ENCODE measurements around the gene PASK.

DNA sequence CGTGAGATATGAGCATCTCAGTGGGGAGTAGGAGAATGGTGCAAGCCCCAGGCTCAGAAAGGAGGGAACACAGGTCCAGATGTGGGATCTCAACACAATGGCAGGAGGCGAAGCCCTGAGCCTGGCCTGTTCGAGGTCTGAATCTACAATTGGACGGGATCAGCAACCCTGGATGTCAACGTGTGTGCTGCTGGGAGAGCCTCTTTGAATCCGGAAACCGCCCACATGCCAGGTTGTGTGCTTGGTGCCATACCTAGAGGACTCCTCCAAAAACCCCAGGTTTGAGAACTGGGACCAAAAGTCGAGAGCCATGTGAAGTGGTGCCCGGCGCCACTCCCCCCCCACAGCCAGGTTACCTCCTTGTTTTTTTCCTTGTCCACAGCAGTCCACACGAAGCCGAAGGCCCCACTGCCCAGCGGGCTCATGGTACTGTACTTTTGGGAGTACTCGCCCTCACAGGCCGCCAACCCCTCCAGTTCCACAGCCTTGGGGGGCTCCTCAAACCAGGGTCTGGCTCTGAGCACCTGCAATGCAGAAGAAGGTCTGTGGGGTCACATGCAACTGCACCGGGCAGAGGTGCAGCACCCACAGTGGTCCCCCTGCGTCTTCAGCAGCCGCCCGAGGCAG lies 26.8 kb downstream of the PASK start:
- TF ChIP-seq, protein P1, sequence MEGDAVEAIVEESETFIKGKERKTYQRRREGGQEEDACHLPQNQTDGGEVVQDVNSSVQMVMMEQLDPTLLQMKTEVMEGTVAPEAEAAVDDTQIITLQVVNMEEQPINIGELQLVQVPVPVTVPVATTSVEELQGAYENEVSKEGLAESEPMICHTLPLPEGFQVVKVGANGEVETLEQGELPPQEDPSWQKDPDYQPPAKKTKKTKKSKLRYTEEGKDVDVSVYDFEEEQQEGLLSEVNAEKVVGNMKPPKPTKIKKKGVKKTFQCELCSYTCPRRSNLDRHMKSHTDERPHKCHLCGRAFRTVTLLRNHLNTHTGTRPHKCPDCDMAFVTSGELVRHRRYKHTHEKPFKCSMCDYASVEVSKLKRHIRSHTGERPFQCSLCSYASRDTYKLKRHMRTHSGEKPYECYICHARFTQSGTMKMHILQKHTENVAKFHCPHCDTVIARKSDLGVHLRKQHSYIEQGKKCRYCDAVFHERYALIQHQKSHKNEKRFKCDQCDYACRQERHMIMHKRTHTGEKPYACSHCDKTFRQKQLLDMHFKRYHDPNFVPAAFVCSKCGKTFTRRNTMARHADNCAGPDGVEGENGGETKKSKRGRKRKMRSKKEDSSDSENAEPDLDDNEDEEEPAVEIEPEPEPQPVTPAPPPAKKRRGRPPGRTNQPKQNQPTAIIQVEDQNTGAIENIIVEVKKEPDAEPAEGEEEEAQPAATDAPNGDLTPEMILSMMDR (conservative IDR thresholded peaks at IDR 0.05 in 1 of 2, IDR thresholded peaks at IDR 0.05 in 1 of 2; ENCODE audit: low read depth in 1 of 2, low read length in 2 of 2), result no peak
- no peak for TF ChIP-seq EZH2 (IDR thresholded peaks at IDR 0.05; ENCODE audit: low read length, missing control alignments)
